Measurements from ENCODE around the gene DHX30. TPM values are rescaled to one million over a fixed set of nuclear protein-coding genes. Genes with fewer than 3 reads are reported as not detected.

Gene DHX30
- total RNA-seq, 1 donor from 2014 or later = 77.4 TPM

GRCh38 chr3:47766186-47766585 lies 36.8 kb upstream of the DHX30 start:
- ATAC-seq (ENCODE audit: low read depth) = no peak
- Mint-ChIP-seq H3K27ac (no peak overlapping the region), H3K4me3 (no peak overlapping the region), H3K9me3 (no peaks in the 10 kb centered on the region), H3K4me1 (peaks cover 3% of the 10 kb centered on the region), H3K27me3 (no peaks in the 10 kb centered on the region), H3K36me3 (ENCODE audit: low read depth) (peaks cover 55% of the 10 kb centered on the region)
- no peak for TF ChIP-seq CTCF (IDR thresholded peaks at IDR 0.05)
- intact Hi-C loops (cut with micrococcal nuclease) = no loop called here
- DNase-seq = no peak
- ChIA-PET CTCF (no interaction called here), POLR2A (no interaction called here)

- CTCF ChIA-PET = no interaction called here
- Mint-ChIP-seq H3K9me3 (no peaks in the 10 kb centered on the region), H3K27me3 (no peaks in the 10 kb centered on the region), H3K4me1 (peaks cover 13% of the 10 kb centered on the region), H3K36me3 (ENCODE audit: low read depth) (peaks cover 38% of the 10 kb centered on the region), H3K4me3 (no peak overlapping the region), H3K27ac (no peak overlapping the region)
- TF ChIP-seq CTCF (IDR thresholded peaks at IDR 0.05) = no peak
- ATAC-seq (ENCODE audit: low read depth) (no peak), DNase-seq (no peak)
- POLR2A ChIA-PET = no interaction called here
- intact Hi-C loops (cut with micrococcal nuclease) = no loop called here
Measured at GRCh38 chr3:47772047-47772446, 30.9 kb upstream of the DHX30 start.

- H3K4me1 Mint-ChIP-seq = peaks cover 16% of the 10 kb centered on the region
- DNase-seq = no peak
- H3K4me3 Mint-ChIP-seq = no peak overlapping the region
- no peaks in the 10 kb centered on the region for H3K27me3 Mint-ChIP-seq
- peaks cover 37% of the 10 kb centered on the region for H3K36me3 Mint-ChIP-seq (ENCODE audit: low read depth)
- ATAC-seq (ENCODE audit: low read depth) = no peak
- no peaks in the 10 kb centered on the region for H3K9me3 Mint-ChIP-seq
- H3K27ac Mint-ChIP-seq = no peak overlapping the region
- ChIA-PET POLR2A (interaction anchor here (0.6 to 1.1 kb wide), 2 partner anchors 8 to 1465 kb away, joined by 3 read pairs; no protein-coding TSS in a partner anchor), CTCF (interaction anchor here (0.7 kb wide), 1 partner anchor 10 kb away, joined by 3 read pairs; no protein-coding TSS in a partner anchor)
- no peak for TF ChIP-seq CTCF (IDR thresholded peaks at IDR 0.05)
- intact Hi-C loops (cut with micrococcal nuclease) = no loop called here
Measured at GRCh38 chr3:47772788-47773187, 30.1 kb upstream of the DHX30 start.

- Mint-ChIP-seq H3K4me3 (no peak overlapping the region), H3K36me3 (ENCODE audit: low read depth) (peaks cover 18% of the 10 kb centered on the region), H3K27me3 (no peaks in the 10 kb centered on the region), H3K9me3 (no peaks in the 10 kb centered on the region), H3K27ac (no peak overlapping the region), H3K4me1 (peaks cover 54% of the 10 kb centered on the region)
- POLR2A ChIA-PET = no interaction called here
- intact Hi-C loops (cut with micrococcal nuclease) = no loop called here
- no peak for DNase-seq
- CTCF ChIA-PET = no interaction called here
- no peak for TF ChIP-seq CTCF (IDR thresholded peaks at IDR 0.05)
- no peak for ATAC-seq (ENCODE audit: low read depth)
Measured at GRCh38 chr3:47778746-47779145, 24.2 kb upstream of the DHX30 start.

- Mint-ChIP-seq H3K27ac (peak overlapping the region; percentile 91), H3K9me3 (no peaks in the 10 kb centered on the region), H3K4me3 (peak overlapping the region; percentile 93), H3K4me1 (peaks cover 47% of the 10 kb centered on the region), H3K27me3 (no peaks in the 10 kb centered on the region), H3K36me3 (ENCODE audit: low read depth) (peaks cover 14% of the 10 kb centered on the region)
- intact Hi-C loops (cut with micrococcal nuclease) = loop anchor here (1.0 to 10.0 kb wide), 6 partner anchors 22 to 1631 kb away; partner anchors contain the start of genes DHX30, ELP6, KIF9 and KLHL18
- DNase-seq (peak; percentile 68), ATAC-seq (ENCODE audit: low read depth) (peak; percentile 35)
- CTCF ChIA-PET = no interaction called here
- POLR2A ChIA-PET = interaction anchor here (0.7 to 1.0 kb wide), 5 partner anchors 8 to 268 kb away, joined by 3 to 13 read pairs (median 3); no protein-coding TSS in a partner anchor
- TF ChIP-seq CTCF (IDR thresholded peaks at IDR 0.05) = no peak
Measured at GRCh38 chr3:47780741-47781684, 21.9 kb upstream of the DHX30 start.
